Activated CD8-positive, alpha-beta memory T cell treated with anti-CD3 and anti-CD28 coated beads for 1 hour (primary cell): Measurements from ENCODE around the gene C2orf92.

Experiments
- DNase-seq, 2 donors: peaks; one replicate each; pipeline ENCODE4 v3.0.0-alpha.2; 2020; ENCODE audit warnings: low read depth in 1 of 2; ENCODE audit errors: extremely low read depth in 1 of 2

Gene C2orf92

GRCh38 chr2:97726261-97727064 is 57.0 kb downstream of the C2orf92 start:
- DNase-seq = no peak

- no peak for DNase-seq
Measured at GRCh38 chr2:97727296-97727695, 57.8 kb downstream of the C2orf92 start.

GRCh38 chr2:97728091-97728731 is 58.7 kb downstream of the C2orf92 start:
- DNase-seq = no peak

GRCh38 chr2:97730245-97730644 is 60.7 kb downstream of the C2orf92 start:
- DNase-seq = no peak

GRCh38 chr2:97731274-97732020 is 61.9 kb downstream of the C2orf92 start:
- DNase-seq = no peak

- DNase-seq = no peak
Measured at GRCh38 chr2:97732436-97733340, 63.2 kb downstream of the C2orf92 start.

- no peak for DNase-seq
Measured at GRCh38 chr2:97733341-97734035, 64.0 kb downstream of the C2orf92 start.

- DNase-seq = no peak
Measured at GRCh38 chr2:97734061-97735051, 64.8 kb downstream of the C2orf92 start.

GRCh38 chr2:97735161-97735561 is 65.6 kb downstream of the C2orf92 start:
- no peak for DNase-seq

GRCh38 chr2:97736185-97736584 is 66.7 kb downstream of the C2orf92 start:
- DNase-seq = no peak

- no peak for DNase-seq
Measured at GRCh38 chr2:97736608-97737330, 67.3 kb downstream of the C2orf92 start.

GRCh38 chr2:97737421-97738178 is 68.1 kb downstream of the C2orf92 start:
- no peak for DNase-seq

GRCh38 chr2:97738179-97739019 is 68.9 kb downstream of the C2orf92 start:
- DNase-seq = no peak

- DNase-seq = no peak
Measured at GRCh38 chr2:97739020-97739892, 69.7 kb downstream of the C2orf92 start.

- no peak for DNase-seq
Measured at GRCh38 chr2:97739893-97740245, 70.4 kb downstream of the C2orf92 start.
